ENCODE measurements around the gene ENAM.

- TF ChIP-seq CTCF (IDR thresholded peaks at IDR 0.05) (no peak), SIN3A (IDR thresholded peaks at IDR 0.05; ENCODE audit: borderline replicate concordance, insufficient read depth, low read depth, low read length) (no peak)
- TF ChIP-seq, protein P1, sequence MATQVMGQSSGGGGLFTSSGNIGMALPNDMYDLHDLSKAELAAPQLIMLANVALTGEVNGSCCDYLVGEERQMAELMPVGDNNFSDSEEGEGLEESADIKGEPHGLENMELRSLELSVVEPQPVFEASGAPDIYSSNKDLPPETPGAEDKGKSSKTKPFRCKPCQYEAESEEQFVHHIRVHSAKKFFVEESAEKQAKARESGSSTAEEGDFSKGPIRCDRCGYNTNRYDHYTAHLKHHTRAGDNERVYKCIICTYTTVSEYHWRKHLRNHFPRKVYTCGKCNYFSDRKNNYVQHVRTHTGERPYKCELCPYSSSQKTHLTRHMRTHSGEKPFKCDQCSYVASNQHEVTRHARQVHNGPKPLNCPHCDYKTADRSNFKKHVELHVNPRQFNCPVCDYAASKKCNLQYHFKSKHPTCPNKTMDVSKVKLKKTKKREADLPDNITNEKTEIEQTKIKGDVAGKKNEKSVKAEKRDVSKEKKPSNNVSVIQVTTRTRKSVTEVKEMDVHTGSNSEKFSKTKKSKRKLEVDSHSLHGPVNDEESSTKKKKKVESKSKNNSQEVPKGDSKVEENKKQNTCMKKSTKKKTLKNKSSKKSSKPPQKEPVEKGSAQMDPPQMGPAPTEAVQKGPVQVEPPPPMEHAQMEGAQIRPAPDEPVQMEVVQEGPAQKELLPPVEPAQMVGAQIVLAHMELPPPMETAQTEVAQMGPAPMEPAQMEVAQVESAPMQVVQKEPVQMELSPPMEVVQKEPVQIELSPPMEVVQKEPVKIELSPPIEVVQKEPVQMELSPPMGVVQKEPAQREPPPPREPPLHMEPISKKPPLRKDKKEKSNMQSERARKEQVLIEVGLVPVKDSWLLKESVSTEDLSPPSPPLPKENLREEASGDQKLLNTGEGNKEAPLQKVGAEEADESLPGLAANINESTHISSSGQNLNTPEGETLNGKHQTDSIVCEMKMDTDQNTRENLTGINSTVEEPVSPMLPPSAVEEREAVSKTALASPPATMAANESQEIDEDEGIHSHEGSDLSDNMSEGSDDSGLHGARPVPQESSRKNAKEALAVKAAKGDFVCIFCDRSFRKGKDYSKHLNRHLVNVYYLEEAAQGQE (IDR thresholded peaks at IDR 0.05; ENCODE audit: insufficient read depth in 1 of 2, low read depth in 2 of 2, low read length in 1 of 2), result no peak
These were observed 5.9 kb downstream of the ENAM start for GRCh38 chr4:70634482-70634881.

All from Panc1 (cell line).